Stimulated activated CD8-positive, alpha-beta memory T cell treated with anti-CD3 and anti-CD28 coated beads, Interleukin-15, amount 100 ng/mL, for 4 hours (primary cell): Measurements from ENCODE around the gene CAPRIN1.
"Not testable (repeated sequence)": the region's sequence is repeated elsewhere in the genome, so short reads cannot be mapped to it uniquely, and the experiment has no call there.

Experiments
- DNase-seq, 2 donors: peaks; one replicate each; pipeline ENCODE4 v3.0.0-alpha.2; 2020; ENCODE audit warnings: low read depth in 2 of 2

The CAPRIN1 gene

DNA sequence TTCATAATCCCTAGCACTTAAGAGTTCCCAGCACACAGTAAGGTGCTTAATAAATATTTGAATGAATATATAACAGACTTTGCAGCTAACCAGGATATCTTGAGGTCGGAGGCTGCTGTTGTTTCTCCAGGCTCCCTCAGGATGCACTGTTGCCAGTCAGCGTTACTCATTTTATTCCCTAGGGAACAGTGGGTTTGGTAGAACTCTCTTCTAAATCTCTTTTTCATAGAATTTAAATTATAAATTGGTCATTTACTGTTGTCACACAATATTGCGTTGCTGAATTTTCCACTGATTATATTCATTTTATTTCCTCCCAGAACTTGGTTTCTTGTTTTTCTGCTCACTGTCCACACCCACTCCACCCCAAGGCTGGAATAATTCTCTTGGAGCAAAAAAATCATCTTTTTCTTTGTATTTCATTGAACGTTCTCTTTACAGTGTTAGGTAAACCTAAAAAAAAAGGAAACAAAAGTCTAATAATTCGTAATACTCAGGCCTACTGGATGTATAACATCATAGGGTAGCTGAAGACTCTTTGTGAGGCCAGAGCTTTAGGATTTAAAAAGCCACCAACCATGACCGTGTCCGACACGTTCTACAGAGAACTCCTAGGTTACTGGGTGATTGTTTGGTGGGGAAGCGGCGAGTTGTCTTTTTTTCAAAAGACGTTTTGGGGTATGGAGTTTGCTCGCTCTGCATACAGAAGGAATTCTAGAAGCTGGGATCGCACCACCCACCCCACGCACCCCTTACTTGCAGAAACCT lies 766 bp upstream of the CAPRIN1 start:
- no peak for DNase-seq

DNA sequence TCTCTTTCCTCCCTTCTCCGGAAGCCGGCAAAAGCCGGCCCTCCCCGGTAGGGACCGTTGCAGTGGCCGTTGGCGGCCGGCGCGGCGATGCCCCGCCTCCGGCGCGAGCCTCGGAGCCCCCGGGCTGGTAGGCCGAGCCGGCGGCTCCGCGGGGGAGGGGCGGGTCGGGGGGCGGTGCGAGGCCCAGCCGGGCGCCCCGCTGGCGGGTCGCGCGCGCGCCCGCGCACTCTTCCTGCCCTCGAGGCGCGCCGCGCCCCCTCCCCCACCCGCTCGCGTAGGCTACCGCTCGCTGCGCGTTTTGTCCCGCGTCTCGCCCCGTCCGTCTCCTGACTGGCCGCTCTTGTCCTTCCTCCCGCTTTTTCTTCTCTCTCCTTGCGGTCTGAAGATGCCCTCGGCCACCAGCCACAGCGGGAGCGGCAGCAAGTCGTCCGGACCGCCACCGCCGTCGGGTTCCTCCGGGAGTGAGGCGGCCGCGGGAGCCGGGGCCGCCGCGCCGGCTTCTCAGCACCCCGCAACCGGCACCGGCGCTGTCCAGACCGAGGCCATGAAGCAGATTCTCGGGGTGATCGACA lies 591 bp downstream of the CAPRIN1 start:
- peak; percentile 69 to 80 for DNase-seq

DNA sequence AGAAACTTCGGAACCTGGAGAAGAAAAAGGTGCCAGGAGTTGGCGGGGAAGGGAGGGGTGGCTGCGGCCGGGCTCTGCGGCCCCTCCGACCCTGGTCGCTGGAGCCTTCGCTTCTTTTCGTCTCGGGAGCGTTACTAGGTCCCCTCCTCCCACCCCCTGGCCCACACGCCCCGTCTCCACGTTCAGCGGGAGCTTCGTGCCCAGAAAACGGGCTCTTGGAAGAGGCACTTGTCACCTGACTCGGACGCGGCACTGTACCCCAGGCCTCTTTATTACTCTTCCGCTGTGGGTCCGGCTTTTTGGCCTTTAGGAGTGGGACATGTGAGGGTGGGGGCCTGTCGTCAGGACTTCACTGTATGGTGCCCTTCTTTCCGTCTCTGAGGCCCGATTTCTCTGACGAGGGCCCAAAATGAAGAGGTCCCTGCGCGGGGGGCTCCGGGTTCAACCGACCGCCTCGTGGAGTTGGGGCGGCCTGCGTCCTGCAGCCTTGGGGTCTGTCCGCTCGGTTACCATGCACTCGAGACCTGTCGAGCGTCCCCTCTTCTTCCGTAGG lies 1.2 kb downstream of the CAPRIN1 start:
- DNase-seq, result peak in 1 of 2 donors; percentile 16

- peak; percentile 62 to 76 for DNase-seq
Observed at GRCh38 chr11:34053161-34053686, 1.7 kb downstream of the CAPRIN1 start.

GRCh38 chr11:34054351-34054750 lies 2.8 kb downstream of the CAPRIN1 start:
- DNase-seq, result not testable (repeated sequence)

DNA sequence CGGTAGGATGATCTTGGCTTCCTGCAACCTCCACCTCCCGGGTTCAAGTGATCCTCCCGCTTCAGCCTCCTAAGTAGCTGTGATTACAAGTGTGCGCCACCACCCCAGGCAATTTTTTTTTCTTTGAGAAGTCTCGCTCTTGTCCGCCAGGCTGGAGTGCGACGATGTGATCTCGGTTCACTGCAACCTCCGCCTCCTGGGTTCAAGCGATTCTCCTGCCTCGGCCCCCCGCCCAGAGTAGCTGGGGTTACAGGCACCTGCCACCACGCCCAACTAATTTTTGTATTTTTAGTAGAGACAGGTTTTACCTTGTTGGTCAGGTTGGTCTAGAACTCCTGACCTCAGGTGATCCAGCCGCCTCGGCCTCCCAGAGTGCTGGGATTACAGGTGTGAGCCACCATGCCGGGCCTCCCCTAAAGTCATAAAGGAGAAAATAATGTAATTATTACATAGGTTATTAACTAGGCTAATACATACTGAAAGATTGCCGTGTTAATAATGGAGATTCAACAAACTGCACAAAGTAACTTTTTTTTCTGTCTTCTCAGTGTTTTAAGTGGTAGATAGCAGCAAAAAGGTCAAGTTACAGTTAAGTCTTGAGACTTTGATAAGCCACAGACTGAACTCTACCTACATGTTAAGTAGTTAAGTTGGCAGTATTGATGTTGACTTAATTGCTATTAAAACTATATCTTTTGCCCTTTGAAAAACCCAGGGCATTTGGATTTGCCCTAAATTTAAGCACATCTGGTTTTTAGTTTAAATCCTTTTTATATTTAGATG lies 3.9 kb downstream of the CAPRIN1 start:
- DNase-seq, result no peak

GRCh38 chr11:34056672-34057071 lies 5.1 kb downstream of the CAPRIN1 start:
- DNase-seq, result no peak

GRCh38 chr11:34063061-34063795 lies 11.7 kb downstream of the CAPRIN1 start:
- DNase-seq, result no peak

DNA sequence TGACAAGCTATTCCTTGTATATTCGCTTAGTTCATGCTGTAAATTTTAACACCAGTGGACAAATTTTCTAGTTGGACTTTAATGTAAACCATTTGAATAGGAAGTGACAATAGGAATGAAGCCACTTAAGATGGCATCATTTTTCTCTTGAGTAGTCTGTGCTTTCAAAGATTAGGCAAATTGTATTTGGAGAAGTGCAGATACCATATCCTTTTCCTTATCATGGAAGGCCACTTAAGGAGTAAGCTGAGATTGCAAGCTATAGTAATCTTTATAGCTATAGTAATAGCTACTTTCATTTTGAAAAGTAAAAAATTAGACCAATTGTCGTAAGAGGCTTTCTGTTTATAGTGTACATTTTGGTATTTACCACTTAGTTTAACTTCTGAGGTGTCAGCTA lies 12.8 kb downstream of the CAPRIN1 start:
- no peak for DNase-seq

DNA sequence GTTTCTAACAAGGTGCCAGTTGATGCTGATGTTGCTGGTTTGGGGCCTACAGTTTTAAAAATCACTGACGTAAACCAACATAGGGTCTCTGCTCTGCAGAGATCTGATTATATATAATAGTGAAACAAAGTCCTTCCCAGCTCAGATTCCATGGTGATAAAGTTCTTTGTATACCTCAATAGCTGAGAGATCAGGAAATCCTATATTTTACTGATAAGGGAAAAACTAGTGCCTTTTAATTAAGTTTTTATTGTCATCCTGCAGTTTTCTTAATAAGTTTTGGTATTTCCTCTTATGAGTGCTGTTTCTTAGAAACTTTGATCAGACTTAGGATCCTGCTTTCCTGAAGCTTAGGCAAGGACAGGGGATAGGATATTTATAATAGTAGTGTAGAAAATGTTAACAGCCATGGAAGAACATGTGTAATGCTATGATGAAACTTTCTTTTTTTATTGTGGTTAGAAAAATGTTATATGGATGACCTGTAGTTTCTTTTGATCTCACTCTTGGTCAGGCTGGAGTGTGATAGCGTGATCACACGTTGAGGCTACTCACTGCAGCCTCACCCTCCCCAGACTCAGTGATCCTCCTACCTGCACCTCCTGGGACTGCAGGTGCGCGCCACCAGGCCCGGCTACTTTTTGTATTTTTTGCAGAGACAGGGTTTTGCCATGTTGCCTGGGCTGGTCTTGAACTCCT lies 14.1 kb downstream of the CAPRIN1 start:
- no peak for DNase-seq

- not testable (repeated sequence) for DNase-seq
Observed at GRCh38 chr11:34066766-34067165, 15.2 kb downstream of the CAPRIN1 start.

- DNase-seq, result no peak
Observed at GRCh38 chr11:34067383-34068065, 16.0 kb downstream of the CAPRIN1 start.

GRCh38 chr11:34068111-34068510 lies 16.6 kb downstream of the CAPRIN1 start:
- DNase-seq, result no peak

DNA sequence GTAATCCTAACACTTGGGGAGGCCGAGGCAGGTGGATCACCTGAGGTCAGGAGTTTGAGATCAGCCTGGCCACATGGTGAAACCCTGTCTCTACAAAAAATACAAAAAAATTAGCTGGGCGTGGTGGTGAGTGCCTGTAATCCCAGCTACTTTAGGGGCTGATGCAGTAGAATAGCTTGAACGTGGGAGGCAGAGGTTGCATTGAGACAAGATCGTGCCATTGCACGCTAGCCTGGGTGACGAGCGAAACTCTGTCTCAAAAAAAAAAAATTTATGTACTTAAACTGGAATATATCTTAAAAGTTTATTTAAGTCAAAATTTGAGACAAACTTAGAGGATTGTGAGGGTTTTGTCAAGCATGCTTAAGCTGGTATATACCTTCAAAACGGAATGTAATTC lies 19.8 kb downstream of the CAPRIN1 start:
- DNase-seq, result not testable (repeated sequence)

DNA sequence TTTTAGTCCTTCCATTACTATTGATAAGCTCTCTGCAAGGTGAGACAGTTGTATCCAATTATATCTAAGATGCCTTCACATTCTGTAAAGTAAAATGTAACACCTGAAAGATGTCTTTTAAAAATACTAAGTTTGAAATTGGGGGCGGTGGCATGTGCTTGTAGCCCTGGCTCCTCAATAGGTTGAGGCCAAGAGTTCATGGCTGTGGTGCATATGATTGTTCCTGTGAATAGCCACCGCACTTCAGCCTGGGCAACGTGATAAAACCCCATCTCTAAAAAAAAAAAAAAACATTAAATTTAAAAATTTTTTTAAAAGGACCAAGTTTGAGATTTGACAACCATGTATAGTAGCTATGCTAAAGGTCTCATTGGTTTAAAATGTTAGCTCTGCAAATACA lies 20.5 kb downstream of the CAPRIN1 start:
- no peak for DNase-seq

- DNase-seq, result no peak
Observed at GRCh38 chr11:34072832-34073231, 21.3 kb downstream of the CAPRIN1 start.

DNA sequence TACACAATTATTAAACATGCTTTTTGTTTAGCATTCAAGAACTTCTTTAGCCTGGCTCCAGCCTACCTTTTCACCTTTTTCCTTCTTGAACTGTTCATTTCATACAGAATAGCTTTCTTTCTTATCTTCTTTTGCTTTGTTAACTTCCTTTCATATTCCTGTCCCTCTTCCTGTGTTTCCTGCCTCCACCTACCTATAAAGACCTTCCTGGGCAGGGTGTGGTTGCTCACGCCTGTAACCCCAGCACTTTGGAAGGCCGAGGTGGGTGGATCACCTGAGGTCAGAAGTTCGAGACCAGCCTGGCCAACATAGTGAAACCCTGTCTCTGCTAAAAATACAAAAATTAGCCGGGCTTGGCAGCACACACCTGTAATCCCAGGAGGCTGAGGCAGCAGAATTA lies 22.9 kb downstream of the CAPRIN1 start:
- DNase-seq, result no peak

GRCh38 chr11:34075178-34075820 lies 23.8 kb downstream of the CAPRIN1 start:
- no peak for DNase-seq

- DNase-seq, result no peak
Observed at GRCh38 chr11:34080609-34081008, 29.1 kb downstream of the CAPRIN1 start.

- no peak for DNase-seq
Observed at GRCh38 chr11:34084637-34085036, 33.1 kb downstream of the CAPRIN1 start.
